Ascending aorta (tissue), 2 donors: ENCODE results near the gene CAMSAP3. TPM values are rescaled to one million over a fixed set of nuclear protein-coding genes. Genes with fewer than 3 reads are reported as not detected.
A peak's percentile ranks its signal among the peaks of the same experiment; 100 is the strongest.

ENCODE experiments used
- DNase-seq, 2 donors: peaks; one replicate each; pipeline ENCODE4 v3.0.0-alpha.2; 2019; ENCODE audit warnings: low spot score in 2 of 2
- H3K27ac ChIP-seq, 2 donors: fragments of 200-600 bp; sonication (generic); one replicate each; pipeline ENCODE4 v1.5.1; 2016 to 2017; ENCODE audit warnings: mild to moderate bottlenecking in 1 of 2
- H3K27me3 ChIP-seq: fragments of 200-600 bp; sonication (generic); one replicate; pipeline ENCODE4 v1.5.1; 2017
- H3K36me3 ChIP-seq, 2 donors: fragments of 200-600 bp; sonication (generic); one replicate each; pipeline ENCODE4 v1.5.1; 2016
- H3K4me1 ChIP-seq, 2 donors: fragments of 200-600 bp; sonication (generic); one replicate each; pipeline ENCODE4 v1.5.1; 2016 to 2017; ENCODE audit warnings: mild to moderate bottlenecking in 1 of 2
- H3K4me3 ChIP-seq, 2 donors: fragments of 200-600 bp; sonication (generic); one replicate each; pipeline ENCODE4 v1.5.1; 2016 to 2017; ENCODE audit warnings: mild to moderate bottlenecking in 1 of 2
- H3K9me3 ChIP-seq, 2 donors: fragments of 200-600 bp; sonication (generic); one replicate each; pipeline ENCODE4 v1.5.1; 2016
- intact Hi-C: fragments of 100-400 bp; cut with DNase I; formaldehyde crosslinking; loops from one replicate; pipeline ENCODE4 v1.15.1; 2023
- total RNA-seq: library from RNA; depleted of rRNA; stranded (reverse); fragments of >200 nt; gene quantifications from one replicate; pipeline ENCODE4 v1.1.0, GENCODE V29; 2016
- TF ChIP-seq, protein P1 (sequence below), 3 experiments: fragments of 200-600 bp in 2 of 3; fragments of 450-650 bp in 1 of 3; sonication (generic) in 2 of 3; IDR thresholded peaks; one replicate each; pipeline ENCODE4 v1.5.1; 2016 to 2019; ENCODE audit warnings: antibody characterized with exemption in 3 of 3, mild to moderate bottlenecking in 1 of 3, moderate library complexity in 1 of 3

CAMSAP3 gene
- total RNA-seq, 1 donor from 2014 or later = not detected

DNA sequence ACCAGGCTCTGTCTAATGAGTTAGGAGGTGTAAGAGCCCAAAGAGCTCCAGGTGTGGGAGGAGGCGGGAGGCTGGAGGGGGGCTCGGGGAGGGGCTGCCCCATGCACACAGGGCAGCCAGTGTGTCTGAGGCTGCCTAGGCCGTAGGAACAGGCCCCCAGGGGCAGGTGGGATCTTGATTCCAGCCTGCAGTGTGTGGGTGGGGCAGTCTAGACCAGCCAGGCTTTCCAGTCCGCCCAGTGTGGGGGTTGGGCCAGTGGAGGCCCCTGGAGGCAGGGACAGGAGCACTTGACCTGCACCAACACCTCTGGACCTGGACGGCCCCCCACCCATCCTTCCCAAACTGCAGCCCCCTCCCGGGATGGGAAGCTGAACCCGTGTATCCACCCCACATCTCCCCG, 5.4 kb upstream of the CAMSAP3 start:
- no peaks in the 10 kb centered on the region for H3K4me1 ChIP-seq
- DNase-seq = no peak
- H3K36me3 ChIP-seq = no peaks in the 10 kb centered on the region
- no peaks in the 10 kb centered on the region for H3K9me3 ChIP-seq
- intact Hi-C loops = no loop called here
- no peak overlapping the region for H3K27ac ChIP-seq
- no peaks in the 10 kb centered on the region for H3K27me3 ChIP-seq
- TF ChIP-seq, protein P1, sequence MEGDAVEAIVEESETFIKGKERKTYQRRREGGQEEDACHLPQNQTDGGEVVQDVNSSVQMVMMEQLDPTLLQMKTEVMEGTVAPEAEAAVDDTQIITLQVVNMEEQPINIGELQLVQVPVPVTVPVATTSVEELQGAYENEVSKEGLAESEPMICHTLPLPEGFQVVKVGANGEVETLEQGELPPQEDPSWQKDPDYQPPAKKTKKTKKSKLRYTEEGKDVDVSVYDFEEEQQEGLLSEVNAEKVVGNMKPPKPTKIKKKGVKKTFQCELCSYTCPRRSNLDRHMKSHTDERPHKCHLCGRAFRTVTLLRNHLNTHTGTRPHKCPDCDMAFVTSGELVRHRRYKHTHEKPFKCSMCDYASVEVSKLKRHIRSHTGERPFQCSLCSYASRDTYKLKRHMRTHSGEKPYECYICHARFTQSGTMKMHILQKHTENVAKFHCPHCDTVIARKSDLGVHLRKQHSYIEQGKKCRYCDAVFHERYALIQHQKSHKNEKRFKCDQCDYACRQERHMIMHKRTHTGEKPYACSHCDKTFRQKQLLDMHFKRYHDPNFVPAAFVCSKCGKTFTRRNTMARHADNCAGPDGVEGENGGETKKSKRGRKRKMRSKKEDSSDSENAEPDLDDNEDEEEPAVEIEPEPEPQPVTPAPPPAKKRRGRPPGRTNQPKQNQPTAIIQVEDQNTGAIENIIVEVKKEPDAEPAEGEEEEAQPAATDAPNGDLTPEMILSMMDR (IDR thresholded peaks at IDR 0.05) = no peak
- no peak overlapping the region for H3K4me3 ChIP-seq

DNA sequence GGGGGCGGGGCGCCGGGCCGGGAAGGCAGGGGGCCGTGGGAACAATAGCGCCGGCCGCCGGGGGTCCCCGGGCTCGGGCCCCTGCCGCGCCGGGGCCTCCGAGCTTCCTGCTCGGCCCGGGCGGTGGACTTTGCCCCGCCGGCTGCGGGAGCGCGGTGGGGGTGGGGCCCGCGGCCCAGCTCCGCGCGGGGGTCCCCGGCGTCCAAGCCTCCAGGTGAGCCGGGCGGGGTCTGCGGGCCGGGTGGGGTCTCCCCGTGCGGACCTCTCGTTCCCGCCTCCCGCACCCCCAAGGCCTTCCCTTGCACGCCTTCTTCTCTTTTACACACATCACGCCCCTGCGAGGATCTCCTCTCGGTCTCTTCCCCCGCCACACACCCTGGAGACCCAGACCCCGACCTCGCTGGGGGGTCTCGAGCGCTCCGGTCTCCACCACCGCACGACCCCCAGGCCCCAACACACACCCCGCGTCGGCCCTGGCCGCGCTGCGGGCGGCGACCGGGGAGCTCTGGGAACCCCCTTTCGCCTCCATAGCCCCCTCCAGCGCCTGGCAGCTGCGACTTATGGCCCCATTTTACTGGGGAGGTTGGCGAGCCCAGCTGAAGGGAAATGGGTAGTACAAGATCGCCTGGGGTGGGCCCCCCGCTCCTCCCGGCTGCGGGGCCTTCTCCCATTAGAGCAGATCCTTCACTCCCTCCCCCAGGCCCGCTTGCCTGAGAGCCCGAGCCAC, 711 bp downstream of the CAMSAP3 start:
- peak overlapping the region; percentile 22 to 43 for H3K4me3 ChIP-seq
- no peak for DNase-seq
- TF ChIP-seq, protein P1 (IDR thresholded peaks at IDR 0.05) = no peak
- H3K27me3 ChIP-seq = peaks cover 5% of the 10 kb centered on the region
- no peak overlapping the region for H3K27ac ChIP-seq
- H3K4me1 ChIP-seq = no peaks in the 10 kb centered on the region
- intact Hi-C loops = no loop called here
- no peaks in the 10 kb centered on the region for H3K9me3 ChIP-seq
- H3K36me3 ChIP-seq = no peaks in the 10 kb centered on the region

DNA sequence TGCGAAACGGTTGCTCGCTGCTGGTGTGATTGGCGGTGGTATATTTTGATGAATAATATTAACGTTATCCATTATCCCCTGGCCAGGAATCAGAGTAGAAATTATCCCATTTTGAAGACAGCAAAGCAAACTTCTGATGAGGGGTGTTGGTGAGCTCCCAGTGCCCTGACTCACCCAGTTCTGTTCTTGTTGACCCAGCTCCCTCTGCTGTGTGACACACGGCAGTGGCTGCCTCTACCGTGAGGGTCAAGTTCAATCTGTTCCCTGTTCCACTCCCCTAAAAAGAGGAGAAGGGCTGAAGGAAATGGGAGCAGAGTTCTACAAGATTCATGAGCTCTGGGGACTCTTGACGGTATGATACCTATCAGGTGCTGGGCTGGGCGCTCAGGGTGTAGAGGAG, 2.0 kb downstream of the CAMSAP3 start:
- no peaks in the 10 kb centered on the region for H3K36me3 ChIP-seq
- TF ChIP-seq, protein P1 (IDR thresholded peaks at IDR 0.05) = no peak
- DNase-seq = no peak

DNA sequence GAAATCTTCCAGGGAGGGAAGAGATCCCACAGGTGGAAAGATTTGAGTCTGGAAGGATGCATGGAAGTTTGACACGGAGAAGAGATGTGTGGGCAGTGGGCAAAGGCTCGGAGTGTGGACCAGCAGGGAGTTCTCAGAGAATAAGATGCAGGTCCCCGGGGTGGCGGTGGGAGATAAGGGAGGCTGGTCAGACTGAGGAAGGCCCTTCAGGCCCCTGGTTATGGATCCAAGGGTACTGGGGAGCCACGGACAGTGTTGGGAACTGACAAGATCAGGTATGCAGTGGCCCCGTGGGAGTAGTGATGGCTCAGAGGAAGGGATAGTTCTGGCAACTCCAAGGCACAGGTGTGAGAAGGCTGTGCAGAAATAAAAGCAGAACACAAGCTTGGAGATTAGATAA, 2.5 kb downstream of the CAMSAP3 start:
- Histone ChIP-seq H3K36me3 (no peaks in the 10 kb centered on the region), H3K4me3 (no peak overlapping the region), H3K27me3 (peaks cover 14% of the 10 kb centered on the region), H3K4me1 (no peaks in the 10 kb centered on the region), H3K9me3 (no peaks in the 10 kb centered on the region), H3K27ac (no peak overlapping the region)
- intact Hi-C loops = no loop called here
- TF ChIP-seq, protein P1 (IDR thresholded peaks at IDR 0.05) = no peak
- DNase-seq = no peak

More for the DNA sequence above, 2.0 kb downstream of the CAMSAP3 start:
- H3K27ac ChIP-seq = no peak overlapping the region
- no peaks in the 10 kb centered on the region for H3K9me3 ChIP-seq
- peaks cover 10% of the 10 kb centered on the region for H3K27me3 ChIP-seq
- intact Hi-C loops = no loop called here
- no peaks in the 10 kb centered on the region for H3K4me1 ChIP-seq
- no peak overlapping the region for H3K4me3 ChIP-seq

DNA sequence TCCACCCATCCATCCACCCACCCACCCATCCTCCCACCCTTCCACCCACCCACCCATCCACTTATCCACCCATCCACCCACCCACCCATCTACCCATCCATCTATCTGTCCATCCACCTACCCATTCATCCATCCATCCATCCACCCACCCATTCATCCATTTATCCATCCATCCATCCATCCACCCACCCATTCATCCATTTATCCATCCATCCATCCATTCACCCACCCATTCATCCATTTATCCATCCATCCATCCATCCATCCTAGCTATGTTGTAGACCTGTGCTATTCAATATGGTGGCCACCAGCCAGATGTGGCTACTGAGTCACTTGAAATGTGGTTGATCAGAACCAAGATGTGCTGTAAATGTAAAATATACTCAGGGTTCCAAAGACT, 5.1 kb downstream of the CAMSAP3 start:
- intact Hi-C loops = no loop called here
- no peak for DNase-seq
- peaks cover 14% of the 10 kb centered on the region for H3K27me3 ChIP-seq

More for the DNA sequence above, 5.1 kb downstream of the CAMSAP3 start:
- H3K4me3 ChIP-seq = no peak overlapping the region
- H3K36me3 ChIP-seq = no peaks in the 10 kb centered on the region
- TF ChIP-seq, protein P1 (IDR thresholded peaks at IDR 0.05) = no peak
- H3K27ac ChIP-seq = no peak overlapping the region
- H3K4me1 ChIP-seq = no peaks in the 10 kb centered on the region
- no peaks in the 10 kb centered on the region for H3K9me3 ChIP-seq
